Pancreas (tissue), 10 donors: ENCODE results near the gene SLC45A3. TPM values are rescaled to one million over a fixed set of nuclear protein-coding genes. Genes with fewer than 3 reads are reported as not detected.

ENCODE experiments used
- ATAC-seq, 4 donors: fragments of 200-7000 bp; cut with Tn5 transposase; one replicate each; pipeline versions ENCODE4 v1.8.0 to v1.9.1; 2020; ENCODE audit warnings: mild to moderate bottlenecking in 4 of 4, moderate library complexity in 4 of 4
- DNase-seq, 6 donors: peaks; one replicate each; pipeline ENCODE4 v3.0.0-alpha.2; 2020
- FAIRE-seq: peaks from 2 replicates; lab custom pipeline; 2012; peaks lifted over from hg19 to GRCh38; lab: Jason Lieb, UNC
- H3K27ac ChIP-seq, 4 donors: fragments of 200-600 bp; sonication (generic); 1 replicate in 3 of 4; 2 replicates in 1 of 4; pipeline versions ENCODE4 v1.5.0 to v1.8.0; 2020
- H3K27me3 ChIP-seq, 4 donors: fragments of 200-600 bp; one replicate each; pipeline ENCODE4 v1.8.0; 2021
- H3K36me3 ChIP-seq, 3 donors: fragments of 200-600 bp; sonication (generic) in 1 of 3; one replicate each; pipeline versions ENCODE4 v1.5.0 to v1.8.0; 2020 to 2021
- H3K4me1 ChIP-seq, 3 donors: fragments of 200-600 bp; one replicate each; pipeline ENCODE4 v1.8.0; 2021
- H3K4me3 ChIP-seq, 4 donors: fragments of 200-600 bp; sonication (generic) in 2 of 4; one replicate each; pipeline versions ENCODE4 v1.5.0 to v1.8.0; 2020 to 2021
- H3K9me3 ChIP-seq, 4 donors: fragments of 200-600 bp; one replicate each; pipeline ENCODE4 v1.8.0; 2021
- CTCF ChIP-seq, 4 donors: fragments of 200-600 bp; sonication (generic) in 3 of 4; IDR thresholded peaks; one replicate each; pipeline versions ENCODE4 v1.5.0 to v1.8.0; 2021; ENCODE audit warnings: antibody characterized with exemption in 4 of 4
- WGBS, 2 donors: extraction: QIAGEN DNeasy Blood & Tissue Kit; methylation state at CpG; one replicate each; pipeline ENCODE4 v1.1.7; 2013; 5-methylcytosine and 5-hydroxymethylcytosine counted together
- intact Hi-C, 3 donors: fragments of 100-400 bp; cut with DNase I; formaldehyde crosslinking; loops; one replicate each; pipeline versions ENCODE4 v1.11.1 to v1.14.2; 2022
- polyA plus RNA-seq, 2 donors: library from polyadenylated mRNA; stranded (reverse); fragments of 200-250 nt; gene quantifications; one replicate each; pipeline ENCODE4 v1.2.3, GENCODE V29; 2013
- total RNA-seq, 6 donors: library from RNA; stranded (reverse); fragmentation: NEBNext Ultra II Directional in 4 of 6; extraction: Animal tissue kit (Norgen Biotek cat#: 25700) in 4 of 6; gene quantifications; one replicate each; pipeline versions ENCODE4 v1.2.1 to v1.2.4, GENCODE V29; 2021 to 2023
- donor health status: healthy with polysubstance abuse.
- donor health status: DM: no; HTN: no; CAD: no; lungs with moderate emphysema.
- donor health status: DM: no; HTN: no; CAD: no.
- donor health status: control.
- donor health status: control.
- donor health status: Bipolar disorder and iron deficiency.
- donor health status: DM: yes; HTN: yes; CAD: no.
- donor health status: DM: no; HTN: no; CAD: no.
- donor health status: DM: no; HTN: no; CAD: no.
- donor health status: DM: yes; HTN: yes; CAD: no.

Gene SLC45A3
- total and polyA plus RNA-seq, 8 donors: 0.28 to 4.7 (median 1.3) TPM

GRCh38 chr1:205664399-205665017 lies 15.8 kb downstream of the SLC45A3 start:
- H3K27ac ChIP-seq: peak overlapping the region in 1 of 4 donors; percentile 22
- H3K4me1 ChIP-seq: no peaks in the 10 kb centered on the region

GRCh38 chr1:205663286-205663936 lies 16.9 kb downstream of the SLC45A3 start:
- intact Hi-C loops: loop anchor here in 1 of 3 donors (5.0 kb wide), 1 partner anchor 39 kb away; no protein-coding TSS in a partner anchor
- Histone ChIP-seq H3K4me1 (no peaks in the 10 kb centered on the region), H3K27ac (no peak overlapping the region), H3K9me3 (no peaks in the 10 kb centered on the region), H3K36me3 (no peaks in the 10 kb centered on the region), H3K27me3 (no peaks in the 10 kb centered on the region), H3K4me3 (no peak overlapping the region)
- 85 to 92% methylated on average over 18 of the region's 18 CpGs for WGBS, 2 donors
- ATAC-seq (peak in 1 of 4 donors; percentile 6), DNase-seq (peak in 1 of 6 donors; percentile 58), FAIRE-seq (no peak)
- TF ChIP-seq CTCF (IDR thresholded peaks at IDR 0.05): no peak

More at GRCh38 chr1:205664399-205665017, 15.8 kb downstream of the SLC45A3 start:
- ATAC-seq: peak; percentile 37 to 69 (median 52)
- no peak for TF ChIP-seq CTCF (IDR thresholded peaks at IDR 0.05)
- DNase-seq: no peak
- Histone ChIP-seq H3K27me3 (no peaks in the 10 kb centered on the region), H3K9me3 (no peaks in the 10 kb centered on the region), H3K36me3 (no peaks in the 10 kb centered on the region), H3K4me3 (no peak overlapping the region)
- 67 to 69% methylated on average over 19 of the region's 19 CpGs for WGBS, 2 donors
- no peak for FAIRE-seq
- intact Hi-C loops: loop anchor here in 1 of 3 donors (5.0 kb wide), 1 partner anchor 38 kb away; no protein-coding TSS in a partner anchor

GRCh38 chr1:205662791-205663190 lies 17.5 kb downstream of the SLC45A3 start:
- Histone ChIP-seq H3K27me3 (no peaks in the 10 kb centered on the region), H3K27ac (no peak overlapping the region), H3K4me3 (no peak overlapping the region), H3K9me3 (no peaks in the 10 kb centered on the region), H3K4me1 (no peaks in the 10 kb centered on the region), H3K36me3 (no peaks in the 10 kb centered on the region)
- intact Hi-C loops: loop anchor here in 1 of 3 donors (5.0 kb wide), 1 partner anchor 40 kb away; no protein-coding TSS in a partner anchor
- FAIRE-seq: no peak
- TF ChIP-seq CTCF (IDR thresholded peaks at IDR 0.05): no peak
- WGBS, 2 donors: 84 to 88% methylated on average over 24 of the region's 24 CpGs
- DNase-seq: peak in 1 of 6 donors; percentile 62
- ATAC-seq: no peak

GRCh38 chr1:205662135-205662738 lies 18.1 kb downstream of the SLC45A3 start:
- 75 to 80% methylated on average over 15 of the region's 15 CpGs for WGBS, 2 donors
- FAIRE-seq (no peak), ATAC-seq (no peak), DNase-seq (no peak)
- no peak overlapping the region for H3K27ac ChIP-seq
- H3K4me1 ChIP-seq: no peaks in the 10 kb centered on the region
- no peak overlapping the region for H3K4me3 ChIP-seq
- H3K9me3 ChIP-seq: no peaks in the 10 kb centered on the region
- TF ChIP-seq CTCF (IDR thresholded peaks at IDR 0.05): no peak
- no peaks in the 10 kb centered on the region for H3K27me3 ChIP-seq
- H3K36me3 ChIP-seq: no peaks in the 10 kb centered on the region
- intact Hi-C loops: loop anchor here in 1 of 3 donors (5.0 kb wide), 1 partner anchor 40 kb away; no protein-coding TSS in a partner anchor
